ENCODE results near the gene LBP.
"Not testable (repeated sequence)": the region's sequence is repeated elsewhere in the genome, so short reads cannot be mapped to it uniquely, and the experiment has no call there.

LBP gene

GRCh38 chr20:38392356-38392755, 46.1 kb downstream of the LBP start:
- DNase-seq (ENCODE audit: low read depth in 2 of 3, low spot score in 1 of 3): no peak

GRCh38 chr20:38393259-38393658, 47.0 kb downstream of the LBP start:
- no peak for DNase-seq (ENCODE audit: low read depth in 2 of 3, low spot score in 1 of 3)

- DNase-seq (ENCODE audit: low read depth in 2 of 3, low spot score in 1 of 3): no peak
Measured at GRCh38 chr20:38395165-38395564, 48.9 kb downstream of the LBP start.

- not testable (repeated sequence) for DNase-seq (ENCODE audit: low read depth in 2 of 3, low spot score in 1 of 3)
Measured at GRCh38 chr20:38395751-38396395, 49.6 kb downstream of the LBP start.

- no peak for DNase-seq (ENCODE audit: low read depth in 2 of 3, low spot score in 1 of 3)
Measured at GRCh38 chr20:38402089-38402488, 55.8 kb downstream of the LBP start.

- no peak for DNase-seq (ENCODE audit: low read depth in 2 of 3, low spot score in 1 of 3)
Measured at GRCh38 chr20:38402816-38403215, 56.5 kb downstream of the LBP start.

GRCh38 chr20:38404016-38404415, 57.7 kb downstream of the LBP start:
- no peak for DNase-seq (ENCODE audit: low read depth in 2 of 3, low spot score in 1 of 3)

- DNase-seq (ENCODE audit: low read depth in 2 of 3, low spot score in 1 of 3): no peak
Measured at GRCh38 chr20:38405132-38405531, 58.9 kb downstream of the LBP start.

GRCh38 chr20:38406476-38406875, 60.2 kb downstream of the LBP start:
- no peak for DNase-seq (ENCODE audit: low read depth in 2 of 3, low spot score in 1 of 3)

- no peak for DNase-seq (ENCODE audit: low read depth in 2 of 3, low spot score in 1 of 3)
Measured at GRCh38 chr20:38407321-38407720, 61.0 kb downstream of the LBP start.

- not testable (repeated sequence) for DNase-seq (ENCODE audit: low read depth in 2 of 3, low spot score in 1 of 3)
Measured at GRCh38 chr20:38407822-38408221, 61.5 kb downstream of the LBP start.

GRCh38 chr20:38412877-38413577, 66.7 kb downstream of the LBP start:
- DNase-seq (ENCODE audit: low read depth in 2 of 3, low spot score in 1 of 3): no peak

- no peak for DNase-seq (ENCODE audit: low read depth in 2 of 3, low spot score in 1 of 3)
Measured at GRCh38 chr20:38414769-38415450, 68.6 kb downstream of the LBP start.

GRCh38 chr20:38418509-38419204, 72.4 kb downstream of the LBP start:
- DNase-seq (ENCODE audit: low read depth in 2 of 3, low spot score in 1 of 3): no peak

GRCh38 chr20:38420388-38421085, 74.3 kb downstream of the LBP start:
- DNase-seq (ENCODE audit: low read depth in 2 of 3, low spot score in 1 of 3): no peak

GRCh38 chr20:38421915-38422314, 75.6 kb downstream of the LBP start:
- no peak for DNase-seq (ENCODE audit: low read depth in 2 of 3, low spot score in 1 of 3)

- no peak for DNase-seq (ENCODE audit: low read depth in 2 of 3, low spot score in 1 of 3)
Measured at GRCh38 chr20:38423541-38423940, 77.3 kb downstream of the LBP start.

GRCh38 chr20:38424401-38424800, 78.1 kb downstream of the LBP start:
- DNase-seq (ENCODE audit: low read depth in 2 of 3, low spot score in 1 of 3): no peak

- DNase-seq (ENCODE audit: low read depth in 2 of 3, low spot score in 1 of 3): peak in 2 of 3 donors; percentile 14 to 21
Measured at GRCh38 chr20:38426006-38426897, 80.0 kb downstream of the LBP start.
